HepG2 (cell line): ENCODE results near the gene MRRF. TPM values are rescaled to one million over a fixed set of nuclear protein-coding genes. Genes with fewer than 3 reads are reported as not detected.

Experiments used
- DDIT3 ChIP-seq: sonication (generic); formaldehyde crosslinking; IDR thresholded peaks from 2 replicates; pipeline ENCODE4 v1.4.0; 2020; ENCODE audit warnings: mild to moderate bottlenecking, missing genetic modification reagents
- HOMEZ ChIP-seq: IDR thresholded peaks from 2 replicates; pipeline ENCODE4 v1.6.1; 2016; ENCODE audit warnings: low read depth
- IRX3 ChIP-seq: sonication (generic); formaldehyde crosslinking; IDR thresholded peaks from 2 replicates; pipeline ENCODE4 v1.8.1; 2023; ENCODE audit warnings: mild to moderate bottlenecking, low read depth, missing genetic modification reagents, borderline replicate concordance
- LBX2 ChIP-seq: sonication (generic); formaldehyde crosslinking; IDR thresholded peaks from 2 replicates; pipeline ENCODE4 v1.5.0; 2020; ENCODE audit warnings: missing genetic modification reagents, mild to moderate bottlenecking, borderline replicate concordance
- LCORL ChIP-seq, 2 experiments: fragments of 450-650 bp in 1 of 2; sonication (generic) in 1 of 2; formaldehyde crosslinking in 1 of 2; IDR thresholded peaks; 2 replicates each; pipeline versions ENCODE4 v1.5.0 to v1.6.1; 2017 to 2020; ENCODE audit warnings: antibody characterized with exemption in 1 of 2, missing genetic modification reagents in 1 of 2
- NR2F2 ChIP-seq: IDR thresholded peaks from 2 replicates; pipeline ENCODE4 v1.6.1; 2012; ENCODE audit warnings: low read depth, inconsistent platforms, borderline replicate concordance
- TBL1XR1 ChIP-seq: fragments of 150-350 bp; IDR thresholded peaks from 2 replicates; pipeline ENCODE4 v1.6.1; 2014; ENCODE audit warnings: borderline replicate concordance, low read length; ENCODE audit not compliant: partially characterized antibody
- WIZ ChIP-seq: sonication (generic); formaldehyde crosslinking; IDR thresholded peaks from 2 replicates; pipeline ENCODE4 v1.5.1; 2020; ENCODE audit warnings: mild to moderate bottlenecking, missing genetic modification reagents
- XRCC5 ChIP-seq: fragments of 200-400 bp; formaldehyde crosslinking; optimal IDR thresholded peaks from 2 replicates; pipeline ENCODE3; 2017; ENCODE audit warnings: mild to moderate bottlenecking, low read length
- ZBED4 ChIP-seq: sonication (generic); formaldehyde crosslinking; IDR thresholded peaks from 2 replicates; pipeline ENCODE4 v1.4.0; 2020; ENCODE audit warnings: missing genetic modification reagents, borderline replicate concordance
- ZBTB49 ChIP-seq: sonication (generic); formaldehyde crosslinking; IDR thresholded peaks from 2 replicates; pipeline ENCODE4 v1.4.0; 2020; ENCODE audit warnings: missing genetic modification reagents, borderline replicate concordance
- ZMAT3 ChIP-seq: sonication (generic); formaldehyde crosslinking; conservative IDR thresholded peaks from 2 replicates; pipeline ENCODE4 v1.7.0; 2021; ENCODE audit warnings: missing genetic modification reagents
- ZNF432 ChIP-seq: sonication (generic); formaldehyde crosslinking; IDR thresholded peaks from 2 replicates; pipeline ENCODE4 v1.5.0; 2020; ENCODE audit warnings: missing genetic modification reagents, mild to moderate bottlenecking, borderline replicate concordance
- ZNF672 ChIP-seq: sonication (generic); formaldehyde crosslinking; IDR thresholded peaks from 2 replicates; pipeline ENCODE4 v1.8.1; 2022; ENCODE audit warnings: missing genetic modification reagents
- ZNF710 ChIP-seq: sonication (generic); formaldehyde crosslinking; IDR thresholded peaks from 2 replicates; pipeline ENCODE4 v1.5.0; 2020; ENCODE audit warnings: mild to moderate bottlenecking, missing genetic modification reagents, borderline replicate concordance
- ZNF777 ChIP-seq: sonication (generic); formaldehyde crosslinking; IDR thresholded peaks from 2 replicates; pipeline ENCODE4 v1.4.0; 2020; ENCODE audit warnings: missing genetic modification reagents
- polyA plus RNA-seq, 8 experiments: library from polyadenylated mRNA; depleted of rRNA in 3 of 8; stranded (reverse) in 7 of 8; unstranded in 1 of 8; fragments of >200 nt; fragmentation: Illumina TruSeq in 4 of 8; extraction: Trizol in 4 of 8; gene quantifications; 2 replicates each; pipeline versions ENCODE4 v1.2.1 to v1.2.3, GENCODE V29; 2011 to 2016; ENCODE audit warnings: low read depth in 4 of 8, missing spikeins in 1 of 8, mixed read lengths in 1 of 8; ENCODE audit not compliant: insufficient read depth in 1 of 8
- total RNA-seq, 5 experiments: library from RNA; depleted of rRNA; stranded (reverse); fragments of >200 nt; fragmentation: Illumina TruSeq; extraction: Trizol; gene quantifications; 2 replicates each; pipeline ENCODE4 v1.2.3, GENCODE V29; 2016; ENCODE audit warnings: low read depth in 1 of 5

The MRRF gene
- total and polyA plus RNA-seq, 2 of the 13 experiments (the other 11 are each of a cell fraction or from before 2014, with no cell fraction given): 37.3 to 44.3 TPM

- TF ChIP-seq LCORL (IDR thresholded peaks at IDR 0.05) (no peak), LCORL (CRISPR knock-in tag; IDR thresholded peaks at IDR 0.05) (peak; percentile 35; the same call in 1 of the 2 replicates), ZBED4 (CRISPR knock-in tag) (peak; percentile 54; the same call in 1 of the 2 replicates), IRX3 (CRISPR knock-in tag) (peak; percentile 98), NR2F2 (peak; percentile 64; the same call in 1 of the 2 replicates), ZNF672 (CRISPR knock-in tag) (no peak), DDIT3 (CRISPR knock-in tag) (no peak), WIZ (CRISPR knock-in tag) (peak; percentile 97), HOMEZ (CRISPR knock-in tag) (peak; percentile 45; the same call in 1 of the 2 replicates), LBX2 (CRISPR knock-in tag) (peak; percentile 98; the same call in 1 of the 2 replicates), ZMAT3 (peak; percentile 99), ZNF710 (peak; percentile 85), TBL1XR1 (no peak), ZBTB49 (CRISPR knock-in tag) (no peak), ZNF432 (CRISPR knock-in tag) (no peak), XRCC5 (peak; percentile 71), ZNF777 (peak; percentile 86)
Measured at GRCh38 chr9:122264360-122265148, at the start of gene MRRF, which contains the start of gene RBM18 (continued).
